Measurements from ENCODE around the gene NRSN2. TPM values are rescaled to one million over a fixed set of nuclear protein-coding genes. Genes with fewer than 3 reads are reported as not detected.

Gene NRSN2
- total and polyA plus RNA-seq, 2 of the 4 experiments (the other 2 are of a cell fraction), result 9.9 to 101 TPM

GRCh38 chr20:366719-367485, 20.0 kb downstream of the NRSN2 start (continued):
- no peak for TF ChIP-seq RFX5 (IDR thresholded peaks at IDR 0.05; ENCODE audit: low read depth, low read length)

- Histone ChIP-seq H3K27me3 (ENCODE audit: control insufficient read depth, insufficient read depth, low read length) (no peaks in the 10 kb centered on the region), H3K18ac (ENCODE audit: low read depth, low read length) (no peak overlapping the region), H3K56ac (ENCODE audit: extremely low read depth, insufficient read depth, low read length) (no peak overlapping the region), H3K27ac (ENCODE audit: insufficient read depth, low read length) (no peak overlapping the region), H2AK9ac (replicated peaks; ENCODE audit: low read depth, low read length, poor library complexity) (no peak overlapping the region), H2BK5ac (ENCODE audit: low read depth, low read length, poor library complexity, severe bottlenecking) (no peak overlapping the region), H2AK5ac (ENCODE audit: low read depth, low read length) (no peak overlapping the region), H3K4me2 (ENCODE audit: low read depth, low read length) (no peak overlapping the region), H3K14ac (replicated peaks; ENCODE audit: low read depth, low read length) (no peak overlapping the region), H4K20me1 (ENCODE audit: insufficient read depth, low read length) (no peaks in the 10 kb centered on the region), H3K4me3 (ENCODE audit: insufficient read depth, low read depth, low read length) (no peak overlapping the region), H4K5ac (ENCODE audit: low read depth, low read length) (no peak overlapping the region), H3K36me3 (ENCODE audit: control insufficient read depth, insufficient read depth, low read length) (no peaks in the 10 kb centered on the region), H3K9me1 (ENCODE audit: insufficient read depth, low read length) (peaks cover 23% of the 10 kb centered on the region), H3K9ac (ENCODE audit: low read depth, low read length) (no peak overlapping the region), H4K91ac (ENCODE audit: insufficient read depth, low read depth, low read length) (no peak overlapping the region), H3K9me3 (ENCODE audit: control insufficient read depth, insufficient read depth, low read length) (no peaks in the 10 kb centered on the region), H2BK15ac (ENCODE audit: low read depth, low read length) (no peak overlapping the region), H3K23ac (ENCODE audit: low read depth, low read length) (no peak overlapping the region), H3K4ac (ENCODE audit: low read depth, low read length) (peak overlapping the region; percentile 7; the same call in 1 of the 2 replicates), H2AFZ (replicated peaks; ENCODE audit: low read length, poor library complexity) (no peak overlapping the region), H2BK120ac (ENCODE audit: low read depth, low read length) (no peak overlapping the region), H3K79me1 (ENCODE audit: low read depth in 1 of 2, low read length in 2 of 2) (peaks cover 0 to 4% of the 10 kb centered on the region in 2 experiments; a peak in 1 of 4 replicates), H3K4me1 (ENCODE audit: control insufficient read depth, insufficient read depth, low read length) (peaks cover 22% of the 10 kb centered on the region), H2BK20ac (ENCODE audit: low read depth, low read length) (no peak overlapping the region), H4K8ac (ENCODE audit: low read depth in 2 of 2, low read length in 2 of 2) (no peak overlapping the region)
- no peak for TF ChIP-seq SMC3 (IDR thresholded peaks at IDR 0.05; ENCODE audit: low read depth, low read length)
- no peak for TF ChIP-seq BHLHE40 (IDR thresholded peaks at IDR 0.05; ENCODE audit: low read depth, low read length)
- no peak for TF ChIP-seq MAZ (IDR thresholded peaks at IDR 0.05; ENCODE audit: borderline replicate concordance, low read depth, low read length)
- TF ChIP-seq CTCF (conservative IDR thresholded peaks at IDR 0.05; ENCODE audit: low read depth, low read length), result no peak
- TF ChIP-seq POLR2A (IDR thresholded peaks at IDR 0.05; ENCODE audit: low read depth, low read length), result no peak
- TF ChIP-seq CHD1 (IDR thresholded peaks at IDR 0.05; ENCODE audit: low read depth, low read length), result no peak
- TF ChIP-seq MXI1 (IDR thresholded peaks at IDR 0.05; ENCODE audit: borderline replicate concordance, low read depth, low read length), result no peak
- TF ChIP-seq ELK1 (IDR thresholded peaks at IDR 0.05; ENCODE audit: borderline replicate concordance, low read depth, low read length), result no peak
- TF ChIP-seq, protein P1, sequence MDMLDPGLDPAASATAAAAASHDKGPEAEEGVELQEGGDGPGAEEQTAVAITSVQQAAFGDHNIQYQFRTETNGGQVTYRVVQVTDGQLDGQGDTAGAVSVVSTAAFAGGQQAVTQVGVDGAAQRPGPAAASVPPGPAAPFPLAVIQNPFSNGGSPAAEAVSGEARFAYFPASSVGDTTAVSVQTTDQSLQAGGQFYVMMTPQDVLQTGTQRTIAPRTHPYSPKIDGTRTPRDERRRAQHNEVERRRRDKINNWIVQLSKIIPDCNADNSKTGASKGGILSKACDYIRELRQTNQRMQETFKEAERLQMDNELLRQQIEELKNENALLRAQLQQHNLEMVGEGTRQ (IDR thresholded peaks at IDR 0.05; ENCODE audit: low read depth, low read length), result no peak
- no peak for TF ChIP-seq RCOR1 (IDR thresholded peaks at IDR 0.05; ENCODE audit: insufficient replicate concordance, low read length)
- TF ChIP-seq FOS (IDR thresholded peaks at IDR 0.05; ENCODE audit: low read depth, low read length), result no peak
- TF ChIP-seq RFX5 (IDR thresholded peaks at IDR 0.05; ENCODE audit: low read depth, low read length), result no peak
- no peak for TF ChIP-seq MAFK (IDR thresholded peaks at IDR 0.05; ENCODE audit: low read depth, low read length)
- intact Hi-C loops (cut with micrococcal nuclease) (no loop called here), dilution Hi-C loops (cut with HindIII; ENCODE audit: low sequenced_read_pairs, unreplicated experiment) (no loop called here), in situ Hi-C loops (cut with MboI; ENCODE audit: low sequenced_read_pairs) (no loop called here)
- no peak for DNase-seq
- BruUV-seq (replicated peaks), result no TSS peak
- POLR2A ChIA-PET (ENCODE audit: unreplicated experiment), result no interaction called here
- WGBS, 2 experiments (ENCODE audit: extremely low coverage in 2 of 2, insufficient read length in 1 of 2), result 93% methylated on average over 2 of the region's 8 CpGs; no CpG with 5 or more reads in 1 of the 2 experiments
- CTCF ChIA-PET, result no interaction called here
- ATAC-seq (ENCODE audit: low read depth), result no peak
Observed at GRCh38 chr20:367486-367887, 20.6 kb downstream of the NRSN2 start.

Measured in IMR-90 (cell line).